Stimulated activated CD8-positive, alpha-beta memory T cell treated with anti-CD3 and anti-CD28 coated beads, Interleukin-7, amount 100 ng/mL, for 4 hours (primary cell): ENCODE results near the gene GDPGP1.
"Not testable (repeated sequence)": the region's sequence is repeated elsewhere in the genome, so short reads cannot be mapped to it uniquely, and the experiment has no call there.

Source experiments
- DNase-seq, 2 donors: peaks; one replicate each; pipeline ENCODE4 v3.0.0-alpha.2; 2020; ENCODE audit warnings: low read depth in 2 of 2

GDPGP1 gene

DNA sequence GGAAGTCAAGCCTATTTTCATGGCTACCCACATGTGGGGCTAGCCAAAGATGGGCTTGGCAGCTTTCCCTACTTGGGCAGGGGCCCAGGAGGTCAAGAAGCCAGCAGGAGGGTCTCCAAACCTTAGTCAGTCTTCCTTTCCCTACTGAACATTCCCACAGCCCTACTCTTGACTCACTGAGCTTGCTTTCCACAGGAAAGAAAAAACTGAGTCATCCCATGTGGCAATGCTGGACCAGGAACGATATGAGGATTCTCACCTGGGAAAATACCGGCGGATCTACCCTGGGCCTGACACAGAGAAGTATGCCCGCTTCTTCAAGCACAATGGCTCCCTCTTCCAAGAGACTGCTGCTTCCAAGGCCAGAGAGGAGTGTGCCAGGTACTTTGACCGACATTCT lies 27.8 kb downstream of the GDPGP1 start:
- DNase-seq: no peak

- no peak for DNase-seq
Measured at GRCh38 chr15:90262426-90262825, 28.4 kb downstream of the GDPGP1 start.

DNA sequence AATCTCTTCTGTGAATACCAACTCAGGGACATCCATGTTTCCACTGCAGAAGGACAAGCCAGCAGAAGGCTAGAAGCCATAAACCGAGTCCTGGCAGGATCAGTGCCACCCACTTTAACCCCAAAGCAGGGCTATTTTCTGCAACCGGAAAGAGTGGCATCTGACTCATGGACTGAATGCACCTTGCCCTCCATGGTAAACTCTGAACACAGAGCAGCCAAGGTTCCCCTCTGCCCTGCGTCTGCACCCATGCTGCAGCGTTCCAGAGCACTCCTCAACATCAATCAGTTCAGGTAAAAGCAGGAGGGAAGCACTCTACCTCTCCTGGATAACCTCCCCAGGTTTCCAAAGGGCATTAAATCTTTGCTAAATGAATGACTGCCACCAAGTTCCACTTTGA lies 30.7 kb downstream of the GDPGP1 start:
- peak in 1 of 2 donors; percentile 12 for DNase-seq

GRCh38 chr15:90265271-90266060 lies 31.5 kb downstream of the GDPGP1 start, which contains the start of gene NGRN:
TSS of gene NGRN (plus strand) at chr15:90265672. CDS start at chr15:90265713, 41 bp downstream.
- peak; percentile 83 to 87 for DNase-seq

GRCh38 chr15:90266061-90266431 lies 32.0 kb downstream of the GDPGP1 start:
- peak in 1 of 2 donors; percentile 8 for DNase-seq

DNA sequence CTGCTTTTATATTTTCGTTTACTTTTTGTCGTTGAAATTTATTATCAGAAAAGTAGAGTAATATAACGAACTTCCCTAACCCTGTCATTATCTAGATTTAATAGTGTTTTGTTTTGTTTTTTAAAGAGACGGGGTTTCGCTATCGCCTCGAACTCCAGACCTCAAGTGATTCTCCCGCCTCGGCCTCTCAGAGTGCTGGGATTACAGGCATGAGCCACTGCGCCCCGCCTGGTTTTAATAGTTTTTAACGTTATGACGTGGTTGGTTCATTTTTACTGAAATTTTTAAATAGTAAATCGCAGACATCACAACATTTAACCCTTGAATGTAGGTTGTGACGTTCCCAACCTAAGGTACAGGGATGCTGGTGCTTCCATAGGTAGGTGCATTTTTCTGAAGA lies 32.5 kb downstream of the GDPGP1 start:
- DNase-seq: no peak

GRCh38 chr15:90268415-90268814 lies 34.4 kb downstream of the GDPGP1 start:
- no peak for DNase-seq

DNA sequence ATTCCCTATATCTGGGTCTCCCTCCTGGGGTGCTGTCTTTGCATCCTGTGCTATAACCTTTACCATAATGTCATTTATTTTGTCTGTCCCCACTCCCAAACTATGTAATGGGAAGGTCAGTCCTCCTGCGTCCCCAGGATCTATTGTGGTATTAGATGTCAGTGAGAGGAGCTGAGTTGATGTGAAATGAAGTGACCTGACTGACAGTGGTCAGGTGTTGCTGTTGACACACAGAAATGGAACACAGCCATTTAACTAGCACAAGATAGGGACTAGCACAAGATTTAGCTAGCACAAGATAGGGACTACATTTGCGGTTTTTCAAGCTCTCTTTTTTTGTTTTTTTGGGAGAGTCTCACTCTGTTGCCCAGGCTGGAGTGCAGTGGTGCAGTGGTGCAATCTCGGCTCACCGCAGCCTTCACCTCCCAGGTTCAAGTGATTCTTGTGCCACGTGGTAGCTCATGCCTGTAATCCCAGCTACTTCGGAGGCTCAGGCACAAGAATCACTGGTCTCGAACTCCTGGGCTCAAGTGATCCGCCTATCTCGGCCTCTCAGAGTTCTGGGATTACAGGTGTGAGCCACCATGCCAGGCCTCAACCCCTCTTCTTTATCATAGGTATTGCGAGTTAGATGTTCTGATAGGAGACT lies 36.6 kb downstream of the GDPGP1 start:
- no peak for DNase-seq

DNA sequence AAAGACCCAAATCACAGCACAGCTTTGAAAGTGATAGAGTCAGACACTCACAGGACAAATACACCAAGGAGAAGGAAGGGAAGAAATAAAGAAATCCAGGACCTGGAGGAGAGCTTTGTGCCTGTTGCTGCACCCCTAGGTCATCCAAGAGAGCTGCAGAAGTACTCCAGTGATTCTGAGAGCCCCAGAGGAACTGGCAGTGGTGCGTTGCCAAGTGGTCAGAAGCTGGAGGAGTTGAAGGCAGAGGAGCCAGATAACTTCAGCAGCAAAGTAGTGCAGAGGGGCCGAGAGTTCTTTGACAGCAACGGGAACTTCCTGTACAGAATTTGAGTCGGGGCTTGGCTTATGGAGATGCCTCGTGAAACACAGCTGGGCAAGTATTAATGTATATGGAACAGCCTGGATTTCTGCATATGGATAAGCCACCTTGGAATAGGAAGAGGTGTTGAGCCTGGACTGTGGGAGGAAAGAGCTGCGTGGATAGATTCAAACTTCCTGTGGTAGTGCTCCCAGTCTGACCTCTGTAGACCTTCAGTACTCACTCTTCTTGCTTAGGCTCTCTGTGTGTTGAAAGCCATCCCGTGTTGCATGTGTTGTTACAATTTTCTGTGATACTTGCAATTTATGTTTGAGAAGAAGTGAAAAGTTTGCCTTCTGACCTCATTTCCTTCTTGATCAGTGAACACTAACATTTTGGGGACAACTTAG lies 37.6 kb downstream of the GDPGP1 start:
- DNase-seq: no peak

DNA sequence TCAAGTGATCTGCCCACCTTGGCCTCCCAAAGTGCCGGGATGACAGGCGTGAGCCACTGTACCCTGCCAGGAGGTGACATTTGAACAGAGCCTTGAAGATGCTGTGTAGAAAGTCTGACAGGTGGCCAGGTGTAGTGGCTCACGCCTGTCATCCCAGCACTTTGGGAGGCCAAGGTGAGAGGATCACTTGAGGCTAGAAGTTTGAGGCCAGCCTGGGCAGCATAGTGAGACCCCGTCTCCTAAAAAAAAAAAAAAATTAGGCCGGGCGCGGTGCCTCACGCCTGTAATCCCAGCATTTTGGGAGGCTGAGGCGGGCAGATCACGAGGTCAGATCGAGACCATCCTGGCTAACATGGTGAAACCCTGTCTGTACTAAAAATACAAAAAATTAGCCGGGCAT lies 44.5 kb downstream of the GDPGP1 start:
- not testable (repeated sequence) for DNase-seq

- not testable (repeated sequence) for DNase-seq
Measured at GRCh38 chr15:90280743-90281142, 46.7 kb downstream of the GDPGP1 start.

GRCh38 chr15:90281637-90282036 lies 47.6 kb downstream of the GDPGP1 start:
- not testable (repeated sequence) for DNase-seq

GRCh38 chr15:90286678-90287077 lies 52.7 kb downstream of the GDPGP1 start:
- no peak for DNase-seq

DNA sequence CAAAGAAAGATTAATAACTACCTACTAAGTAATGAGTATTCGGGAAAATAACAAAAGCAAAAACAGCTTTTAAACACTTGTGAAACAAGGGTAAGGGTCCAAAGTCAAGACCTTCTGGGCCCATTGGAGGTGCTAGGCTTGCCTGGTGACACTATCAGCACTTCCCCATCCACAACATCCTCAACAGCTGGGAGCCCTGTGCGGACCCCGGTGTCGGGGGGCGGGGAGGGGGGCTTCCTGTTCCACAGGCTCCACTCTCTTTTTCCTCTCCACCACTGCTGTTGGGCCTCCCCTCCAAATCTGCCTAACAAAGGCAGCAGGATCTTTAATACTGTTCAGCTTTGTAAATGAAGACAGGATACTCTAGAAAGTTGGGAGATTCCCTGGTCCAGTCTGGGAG lies 53.1 kb downstream of the GDPGP1 start:
- no peak for DNase-seq

GRCh38 chr15:90287946-90288345 lies 53.9 kb downstream of the GDPGP1 start:
- no peak for DNase-seq

GRCh38 chr15:90291679-90292356 lies 57.8 kb downstream of the GDPGP1 start:
- no peak for DNase-seq

DNA sequence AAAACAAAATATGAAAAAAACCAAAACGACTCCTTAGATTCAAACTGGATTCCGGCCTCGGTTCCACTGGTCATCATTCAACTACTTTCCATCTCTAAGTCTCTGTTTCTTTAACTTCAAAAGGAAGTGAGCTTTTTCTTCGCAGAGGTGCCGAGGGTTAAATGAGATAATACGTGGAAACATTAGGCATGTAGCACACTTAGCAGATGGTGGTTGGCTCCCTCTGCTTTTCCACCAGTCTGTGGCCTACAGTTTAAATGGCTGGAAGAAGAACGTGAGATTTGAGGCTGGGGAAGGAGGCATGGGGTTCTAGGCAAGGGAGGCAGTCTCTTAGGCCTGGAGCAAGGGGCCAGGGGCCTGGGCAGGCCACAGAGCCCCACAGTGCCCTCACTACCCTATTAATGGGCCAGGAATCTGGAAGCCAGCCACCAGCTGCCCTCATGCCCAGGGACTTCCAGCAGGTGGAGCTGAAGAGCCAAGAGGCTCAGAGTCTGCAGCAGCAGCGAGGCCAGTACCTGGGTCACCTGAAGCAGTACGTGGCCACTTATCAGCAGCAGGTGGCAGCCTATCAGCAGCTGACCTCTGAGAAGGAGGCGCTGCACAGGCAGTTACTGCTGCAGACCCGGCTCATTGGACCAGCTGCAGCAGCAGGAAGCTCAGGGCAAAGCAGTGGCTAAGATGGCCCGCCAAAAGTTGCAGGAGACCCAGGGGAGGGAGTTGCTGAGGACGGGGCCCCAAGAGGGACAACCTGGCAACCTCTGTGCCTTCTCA lies 59.2 kb downstream of the GDPGP1 start:
- peak; percentile 36 to 37 for DNase-seq

DNA sequence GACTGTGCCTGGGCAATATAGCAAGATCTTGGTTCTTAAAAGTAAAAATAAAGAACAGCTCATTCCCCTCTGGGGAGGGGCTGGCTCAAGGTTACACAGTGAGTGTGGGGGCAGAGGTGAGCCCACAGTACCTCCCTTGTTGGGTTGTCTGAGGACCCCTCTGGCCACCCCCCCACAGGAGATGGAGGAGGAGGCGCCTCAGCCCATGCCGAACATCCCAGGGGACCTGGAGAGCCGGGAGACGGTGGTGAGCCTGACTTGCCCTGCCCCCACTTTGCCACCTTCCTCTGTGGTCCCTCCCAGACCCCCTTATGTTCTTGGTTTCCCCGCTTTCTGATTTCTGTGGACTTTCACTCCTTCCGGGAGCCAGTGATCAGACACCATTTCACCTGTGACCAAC lies 60.1 kb downstream of the GDPGP1 start:
- DNase-seq: no peak

GRCh38 chr15:90294601-90295269 lies 60.7 kb downstream of the GDPGP1 start:
- DNase-seq: no peak

DNA sequence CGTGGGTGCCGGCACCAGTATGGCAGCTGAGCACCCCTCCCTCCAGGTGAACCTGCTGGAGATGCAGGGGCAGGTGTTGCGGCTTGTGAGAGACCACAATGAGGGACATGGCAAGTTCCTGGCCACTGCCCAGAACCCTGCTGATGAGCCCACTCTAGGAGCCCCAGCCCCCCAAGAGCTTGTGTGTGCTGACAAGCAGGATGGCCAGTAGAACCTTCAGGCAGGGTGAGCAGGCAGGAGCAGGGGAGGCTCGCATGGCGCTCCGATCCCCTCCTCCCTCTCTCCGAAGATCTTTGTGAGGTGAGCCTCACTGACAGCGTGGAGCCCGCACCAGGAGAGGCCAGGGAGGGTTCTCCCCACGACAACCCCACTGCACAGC lies 61.2 kb downstream of the GDPGP1 start:
- no peak for DNase-seq
